GM21786 (cell line): ENCODE measurements around the gene DENND1A.

Experiments used
- ATAC-seq: cut with Tn5 transposase; IDR thresholded peaks from one replicate; pipeline ENCODE4 v1.9.1; 2021; ENCODE audit not compliant: unreplicated experiment

The DENND1A gene

GRCh38 chr9:123365287-123365880 is 564.5 kb downstream of the DENND1A start:
- ATAC-seq: no peak

GRCh38 chr9:123364241-123364824 is 565.6 kb downstream of the DENND1A start:
- ATAC-seq: no peak

GRCh38 chr9:123362856-123363255 is 567.1 kb downstream of the DENND1A start:
- no peak for ATAC-seq

GRCh38 chr9:123361731-123362510 is 568.0 kb downstream of the DENND1A start:
- ATAC-seq: no peak

- ATAC-seq: no peak
Observed at GRCh38 chr9:123361086-123361730, 568.7 kb downstream of the DENND1A start.

GRCh38 chr9:123360161-123361085 is 569.5 kb downstream of the DENND1A start:
- peak; percentile 41 for ATAC-seq

GRCh38 chr9:123359546-123359945 is 570.4 kb downstream of the DENND1A start:
- no peak for ATAC-seq

- peak; percentile 43 for ATAC-seq
Observed at GRCh38 chr9:123359106-123359505, 570.8 kb downstream of the DENND1A start.

GRCh38 chr9:123358181-123358905 is 571.6 kb downstream of the DENND1A start:
- no peak for ATAC-seq

GRCh38 chr9:123357743-123358059 is 572.2 kb downstream of the DENND1A start:
- no peak for ATAC-seq

- ATAC-seq: no peak
Observed at GRCh38 chr9:123356851-123357742, 572.8 kb downstream of the DENND1A start.

- ATAC-seq: no peak
Observed at GRCh38 chr9:123355761-123356431, 574.0 kb downstream of the DENND1A start, which contains the start of gene CRB2. Gene CRB2, plus strand, starts transcription at chr9:123356197. Its CDS starts 64 bp downstream, at chr9:123356261.

- no peak for ATAC-seq
Observed at GRCh38 chr9:123354806-123355508, 575.0 kb downstream of the DENND1A start.

- ATAC-seq: no peak
Observed at GRCh38 chr9:123353984-123354591, 575.8 kb downstream of the DENND1A start.

GRCh38 chr9:123353041-123353440 is 576.9 kb downstream of the DENND1A start:
- no peak for ATAC-seq

GRCh38 chr9:123350590-123351310 is 579.2 kb downstream of the DENND1A start:
- ATAC-seq: no peak
